Activated naive CD4-positive, alpha-beta T cell treated with anti-CD3 and anti-CD28 coated beads for 36 hours (primary cell): ENCODE results near the gene LRRFIP1. TPM values are rescaled to one million over a fixed set of nuclear protein-coding genes. Genes with fewer than 3 reads are reported as not detected.

Experiments
- CTCF ChIA-PET: fragments of 350-600 bp; sonication (Branson Sonifier 250); formaldehyde crosslinking; loops from one replicate; lab custom pipeline; 2021; ENCODE audit warnings: antibody characterized with exemption; lab: Charles Lee
- DNase-seq: peaks from one replicate; pipeline ENCODE4 v3.0.0-alpha.2; 2020
- H3K27ac Mint-ChIP-seq: one replicate; pipeline ENCODE4 v1.8.0; 2021; ENCODE audit warnings: mild to moderate bottlenecking, mixed read lengths
- H3K27me3 Mint-ChIP-seq: one replicate; pipeline ENCODE4 v1.8.0; 2021; ENCODE audit warnings: low read depth, mixed read lengths
- H3K36me3 Mint-ChIP-seq: one replicate; pipeline ENCODE4 v1.8.0; 2021; ENCODE audit warnings: low read depth, mixed read lengths
- H3K4me1 Mint-ChIP-seq: one replicate; pipeline ENCODE4 v1.8.0; 2021; ENCODE audit warnings: low read depth, mixed read lengths
- H3K4me3 Mint-ChIP-seq: one replicate; pipeline ENCODE4 v1.8.0; 2021; ENCODE audit warnings: mild to moderate bottlenecking, moderate library complexity, mixed read lengths
- H3K9me3 Mint-ChIP-seq: one replicate; pipeline ENCODE4 v1.8.0; 2021; ENCODE audit warnings: mixed read lengths
- intact Hi-C: fragments of 100-400 bp; cut with micrococcal nuclease; formaldehyde crosslinking; loops from one replicate; pipeline ENCODE4 v1.15.1; 2023
- total RNA-seq, 2 experiments: library from RNA; stranded (reverse); gene quantifications; one replicate each; pipeline ENCODE4 v1.2.3, GENCODE V29; 2021

LRRFIP1 gene
- total RNA-seq, 2 experiments from 2014 or later: 154 to 155 TPM

- H3K36me3 Mint-ChIP-seq: peaks cover 4% of the 10 kb centered on the region
- CTCF ChIA-PET: interaction anchor here (0.5 to 13.1 kb wide), 4 partner anchors 11 to 1037 kb away, joined by 3 to 142 read pairs (median 4); no protein-coding TSS in a partner anchor
- intact Hi-C loops: loop anchor here (5.0 to 10.0 kb wide), 2 partner anchors 276 to 1146 kb away; partner anchors contain the start of gene UBE2F
- H3K9me3 Mint-ChIP-seq: no peaks in the 10 kb centered on the region
- peak overlapping the region; percentile 54 for H3K27ac Mint-ChIP-seq
- H3K4me1 Mint-ChIP-seq: peaks cover 65% of the 10 kb centered on the region
- no peaks in the 10 kb centered on the region for H3K27me3 Mint-ChIP-seq
- DNase-seq: peak; percentile 50
- H3K4me3 Mint-ChIP-seq: peak overlapping the region; percentile 69
Observed at GRCh38 chr2:237691029-237691907, 63.9 kb downstream of the LRRFIP1 start.

DNA sequence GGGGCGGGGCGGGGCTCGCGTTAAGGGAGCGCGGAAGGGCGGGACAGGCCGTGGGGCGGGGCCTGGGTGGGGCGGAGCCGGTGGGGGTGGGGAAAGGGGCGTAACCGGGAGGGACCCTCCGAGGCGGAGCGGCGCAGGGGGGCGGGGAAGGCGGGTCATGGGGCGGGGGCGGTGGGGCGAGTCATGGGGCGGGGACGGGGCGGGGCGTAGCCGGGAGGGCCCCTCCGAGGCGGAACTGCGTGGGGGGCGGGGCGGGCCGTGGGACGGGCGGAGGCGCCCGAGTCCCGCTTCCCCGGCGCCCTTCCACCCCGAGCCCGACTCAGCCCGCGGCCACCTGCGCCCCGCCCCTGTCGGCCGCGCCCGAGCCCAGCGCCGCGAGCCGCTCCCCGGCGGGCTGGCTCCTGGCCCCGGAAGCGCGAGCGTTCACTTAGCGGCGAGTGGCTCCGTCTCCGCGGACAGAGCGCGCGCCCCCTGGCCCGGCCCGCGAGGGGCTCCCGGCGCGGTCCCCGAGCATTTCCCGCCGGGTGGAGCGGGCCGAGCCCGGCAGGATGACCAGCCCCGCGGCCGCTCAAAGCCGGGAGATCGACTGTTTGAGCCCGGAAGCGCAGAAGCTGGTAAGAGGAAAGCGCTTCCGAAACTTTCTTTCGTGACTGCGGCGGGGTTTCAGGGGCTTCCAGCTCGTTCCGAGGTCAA lies 64.7 kb downstream of the LRRFIP1 start:
- no peaks in the 10 kb centered on the region for H3K27me3 Mint-ChIP-seq
- intact Hi-C loops: loop anchor here (1.0 to 10.0 kb wide), 8 partner anchors 8 to 1689 kb away; partner anchors contain the start of genes ILKAP, PER2 and UBE2F

GRCh38 chr2:237692601-237693290 lies 65.4 kb downstream of the LRRFIP1 start:
- intact Hi-C loops: loop anchor here (1.0 to 10.0 kb wide), 11 partner anchors 8 to 1688 kb away; partner anchors contain the start of genes ILKAP, PER2 and UBE2F
- H3K4me1 Mint-ChIP-seq: peaks cover 68% of the 10 kb centered on the region
- CTCF ChIA-PET: interaction anchor here (1.1 to 13.1 kb wide), 4 partner anchors 18 to 52 kb away, joined by 5 to 142 read pairs (median 9); no protein-coding TSS in a partner anchor
- H3K27me3 Mint-ChIP-seq: no peaks in the 10 kb centered on the region
- peak; percentile 43 for DNase-seq
- H3K27ac Mint-ChIP-seq: peak overlapping the region; percentile 95
- H3K9me3 Mint-ChIP-seq: no peaks in the 10 kb centered on the region
- peaks cover 4% of the 10 kb centered on the region for H3K36me3 Mint-ChIP-seq
- H3K4me3 Mint-ChIP-seq: peak overlapping the region; percentile 87

More for the DNA sequence above, 64.7 kb downstream of the LRRFIP1 start:
- H3K4me3 Mint-ChIP-seq: peak overlapping the region; percentile 87
- peak; percentile 94 for DNase-seq
- peak overlapping the region; percentile 95 for H3K27ac Mint-ChIP-seq
- H3K4me1 Mint-ChIP-seq: peaks cover 66% of the 10 kb centered on the region
- H3K9me3 Mint-ChIP-seq: no peaks in the 10 kb centered on the region
- peaks cover 4% of the 10 kb centered on the region for H3K36me3 Mint-ChIP-seq
- CTCF ChIA-PET: interaction anchor here (1.5 to 13.1 kb wide), 4 partner anchors 10 to 53 kb away, joined by 5 to 142 read pairs (median 9); no protein-coding TSS in a partner anchor

- Mint-ChIP-seq H3K36me3 (peaks cover 4% of the 10 kb centered on the region), H3K4me3 (peak overlapping the region; percentile 87), H3K27ac (peak overlapping the region; percentile 95), H3K27me3 (no peaks in the 10 kb centered on the region), H3K9me3 (no peaks in the 10 kb centered on the region), H3K4me1 (peaks cover 70% of the 10 kb centered on the region)
- CTCF ChIA-PET: interaction anchor here (1.1 to 13.1 kb wide), 4 partner anchors 18 to 52 kb away, joined by 5 to 142 read pairs (median 9); no protein-coding TSS in a partner anchor
- peak; percentile 59 for DNase-seq
- intact Hi-C loops: loop anchor here (1.0 to 10.0 kb wide), 9 partner anchors 20 to 1687 kb away; partner anchors contain the start of genes ILKAP, PER2 and UBE2F
Observed at GRCh38 chr2:237693291-237693994, 66.1 kb downstream of the LRRFIP1 start.

DNA sequence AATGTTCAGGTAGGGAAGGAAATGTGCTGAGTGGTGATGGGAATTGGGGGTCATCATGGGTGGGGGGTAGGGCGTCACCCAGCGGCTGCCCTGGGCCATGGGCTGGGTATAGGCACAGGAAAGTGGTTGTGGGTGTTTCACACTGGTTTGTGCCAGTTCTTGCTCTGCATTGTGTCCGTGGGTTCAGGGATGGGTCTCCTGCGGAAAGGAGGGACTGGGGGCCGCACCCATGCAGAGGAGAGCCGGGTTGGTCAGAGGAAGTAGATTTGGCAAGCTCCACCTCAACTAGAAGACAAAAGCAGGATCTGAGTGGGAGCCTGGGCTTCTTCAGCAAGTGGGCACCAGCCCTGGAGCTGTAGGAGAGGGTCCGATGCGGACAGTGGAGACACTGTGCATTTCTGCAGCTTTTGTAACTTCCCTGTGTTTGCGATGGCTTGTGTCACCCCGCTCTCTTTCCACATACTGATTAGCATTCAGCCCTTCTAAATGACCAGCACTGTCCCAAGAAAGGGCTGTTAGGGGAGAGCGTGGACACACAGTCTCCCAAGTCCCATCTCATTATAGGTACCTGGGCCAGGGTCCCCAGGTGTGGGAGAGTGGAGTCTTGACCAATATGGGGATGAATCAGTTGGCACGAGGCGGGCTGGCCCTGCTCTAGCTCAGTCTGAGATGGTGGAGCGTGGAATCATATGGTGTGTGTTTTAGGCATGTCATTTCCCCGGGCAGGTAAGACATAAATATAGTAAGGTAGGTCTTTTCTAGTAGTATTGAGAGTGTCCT lies 67.2 kb downstream of the LRRFIP1 start:
- Mint-ChIP-seq H3K27me3 (no peaks in the 10 kb centered on the region), H3K4me3 (peak overlapping the region; percentile 87), H3K9me3 (no peaks in the 10 kb centered on the region), H3K4me1 (peaks cover 68% of the 10 kb centered on the region), H3K36me3 (peaks cover 5% of the 10 kb centered on the region), H3K27ac (peak overlapping the region; percentile 95)
- CTCF ChIA-PET: interaction anchor here (3.2 to 13.1 kb wide), 2 partner anchors 20 to 50 kb away, joined by 13 to 142 read pairs; no protein-coding TSS in a partner anchor
- intact Hi-C loops: loop anchor here (5.0 to 10.0 kb wide), 4 partner anchors 273 to 1150 kb away; partner anchors contain the start of genes SCLY and UBE2F
- peak; percentile 49 for DNase-seq

GRCh38 chr2:237695201-237695780 lies 67.9 kb downstream of the LRRFIP1 start:
- H3K27ac Mint-ChIP-seq: peak overlapping the region; percentile 95
- H3K27me3 Mint-ChIP-seq: no peaks in the 10 kb centered on the region
- H3K9me3 Mint-ChIP-seq: no peaks in the 10 kb centered on the region
- peak overlapping the region; percentile 87 for H3K4me3 Mint-ChIP-seq
- CTCF ChIA-PET: interaction anchor here (3.2 to 13.1 kb wide), 2 partner anchors 20 to 50 kb away, joined by 13 to 142 read pairs; no protein-coding TSS in a partner anchor
- DNase-seq: peak; percentile 52
- peaks cover 68% of the 10 kb centered on the region for H3K4me1 Mint-ChIP-seq
- intact Hi-C loops: loop anchor here (5.0 to 10.0 kb wide), 3 partner anchors 302 to 1150 kb away; partner anchors contain the start of gene SCLY
- peaks cover 5% of the 10 kb centered on the region for H3K36me3 Mint-ChIP-seq

DNA sequence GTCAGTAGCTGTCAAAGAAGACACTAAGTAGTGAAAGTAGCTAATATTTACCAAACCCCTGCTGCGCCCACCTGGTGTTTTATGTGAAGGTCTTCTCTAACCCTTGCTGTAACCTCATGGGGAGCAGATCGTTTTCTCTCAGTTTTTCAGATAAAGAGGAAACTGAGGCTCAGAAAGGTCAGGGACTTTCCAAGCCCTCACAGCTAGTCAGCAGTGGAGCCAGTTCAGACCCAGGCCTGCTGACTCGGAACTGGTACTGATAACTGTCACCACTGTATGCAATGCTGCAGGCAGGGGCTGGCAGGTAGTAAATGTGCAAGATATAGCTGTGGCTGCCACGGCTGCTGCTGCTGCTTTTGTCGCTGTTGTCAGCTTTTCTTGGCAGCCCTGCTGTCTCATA lies 69.1 kb downstream of the LRRFIP1 start:
- H3K27ac Mint-ChIP-seq: peak overlapping the region; percentile 95
- H3K9me3 Mint-ChIP-seq: no peaks in the 10 kb centered on the region
- H3K4me1 Mint-ChIP-seq: peaks cover 74% of the 10 kb centered on the region
- H3K27me3 Mint-ChIP-seq: no peaks in the 10 kb centered on the region
- peak; percentile 74 for DNase-seq
- peak overlapping the region; percentile 71 for H3K4me3 Mint-ChIP-seq
- peaks cover 5% of the 10 kb centered on the region for H3K36me3 Mint-ChIP-seq
- CTCF ChIA-PET: interaction anchor here (0.6 to 13.1 kb wide), 6 partner anchors 11 to 244 kb away, joined by 3 to 142 read pairs (median 4); no protein-coding TSS in a partner anchor
- intact Hi-C loops: loop anchor here (2.0 to 10.0 kb wide), 4 partner anchors 268 to 1152 kb away; partner anchors contain the start of gene SCLY

GRCh38 chr2:237697586-237698357 lies 70.4 kb downstream of the LRRFIP1 start:
- H3K9me3 Mint-ChIP-seq: no peaks in the 10 kb centered on the region
- H3K4me1 Mint-ChIP-seq: peaks cover 87% of the 10 kb centered on the region
- intact Hi-C loops: loop anchor here (1.0 to 10.0 kb wide), 7 partner anchors 34 to 1153 kb away; partner anchors contain the start of gene SCLY
- peak; percentile 81 for DNase-seq
- peaks cover 5% of the 10 kb centered on the region for H3K36me3 Mint-ChIP-seq
- CTCF ChIA-PET: interaction anchor here (1.0 to 13.1 kb wide), 6 partner anchors 10 to 185 kb away, joined by 3 to 142 read pairs (median 4); no protein-coding TSS in a partner anchor
- H3K27ac Mint-ChIP-seq: peak overlapping the region; percentile 95
- peak overlapping the region; percentile 71 for H3K4me3 Mint-ChIP-seq
- H3K27me3 Mint-ChIP-seq: no peaks in the 10 kb centered on the region

GRCh38 chr2:237698358-237698694 lies 70.9 kb downstream of the LRRFIP1 start:
- peak overlapping the region; percentile 95 for H3K27ac Mint-ChIP-seq
- H3K4me1 Mint-ChIP-seq: peaks cover 90% of the 10 kb centered on the region
- no peaks in the 10 kb centered on the region for H3K9me3 Mint-ChIP-seq
- no peaks in the 10 kb centered on the region for H3K27me3 Mint-ChIP-seq
- H3K36me3 Mint-ChIP-seq: peaks cover 6% of the 10 kb centered on the region
- intact Hi-C loops: loop anchor here (5.0 to 10.0 kb wide), 3 partner anchors 299 to 1154 kb away; partner anchors contain the start of gene SCLY
- DNase-seq: no peak
- CTCF ChIA-PET: interaction anchor here (1.0 to 13.1 kb wide), 4 partner anchors 23 to 185 kb away, joined by 3 to 142 read pairs (median 10); no protein-coding TSS in a partner anchor
- peak overlapping the region; percentile 71 for H3K4me3 Mint-ChIP-seq
